Spinal cord (tissue), 10 donors: ENCODE measurements around the gene MAP2K3. TPM values are rescaled to one million over a fixed set of nuclear protein-coding genes. Genes with fewer than 3 reads are reported as not detected.

ENCODE experiments used
- DNase-seq, 6 donors: peaks; one replicate each; pipeline versions ENCODE4 v3.0.0 to v3.0.0-alpha.2; 2013 to 2015; ENCODE audit warnings: low spot score in 6 of 6, low read depth in 4 of 6
- H3K27ac ChIP-seq: one replicate; pipeline ENCODE4 v1.5.1; 2013; ENCODE audit warnings: low read depth, low read length, control low read depth
- H3K27me3 ChIP-seq: one replicate; pipeline ENCODE4 v1.6.1; 2013; ENCODE audit warnings: low read length; ENCODE audit not compliant: control insufficient read depth, insufficient read depth
- H3K36me3 ChIP-seq: one replicate; pipeline ENCODE4 v1.6.1; 2013; ENCODE audit warnings: low read length; ENCODE audit not compliant: control insufficient read depth, insufficient read depth
- H3K4me1 ChIP-seq: one replicate; pipeline ENCODE4 v1.6.1; 2013; ENCODE audit warnings: low read length; ENCODE audit not compliant: control insufficient read depth, insufficient read depth
- H3K4me3 ChIP-seq: one replicate; pipeline ENCODE4 v1.5.1; 2013; ENCODE audit warnings: low read depth, low read length, control low read depth
- H3K9me3 ChIP-seq: one replicate; pipeline ENCODE4 v1.6.1; 2013; ENCODE audit warnings: low read length; ENCODE audit not compliant: control insufficient read depth, insufficient read depth
- WGBS: methylation state at CpG from one replicate; pipeline ENCODE4 v1.1.5; 2013; ENCODE audit warnings: missing lambda C conversion rate; ENCODE audit not compliant: insufficient coverage; 5-methylcytosine and 5-hydroxymethylcytosine counted together
- polyA plus RNA-seq, 2 donors: library from polyadenylated mRNA; unstranded; fragments of 120-200 nt; gene quantifications; one replicate each; pipeline ENCODE4 v1.2.1, GENCODE V29; 2013; ENCODE audit not compliant: insufficient read length in 2 of 2
- total RNA-seq, 2 donors: library from RNA; depleted of rRNA in 1 of 2; stranded (reverse); fragments of 120-200 nt in 1 of 2; fragments of >200 nt in 1 of 2; gene quantifications; one replicate each; pipeline versions ENCODE4 v1.2.3 to v1.2.4, GENCODE V29; 2013 to 2014
- donor health status: healthy.

MAP2K3 gene
- total and polyA plus RNA-seq, 4 donors = 10.6 to 24.7 (median 16.7) TPM

GRCh38 chr17:21288571-21289017 lies 4.1 kb downstream of the MAP2K3 start:
- Histone ChIP-seq H3K4me1 (peaks cover 70% of the 10 kb centered on the region), H3K27me3 (no peaks in the 10 kb centered on the region), H3K9me3 (peaks cover 2% of the 10 kb centered on the region), H3K27ac (no peak overlapping the region), H3K36me3 (peaks cover 42% of the 10 kb centered on the region), H3K4me3 (no peak overlapping the region)
- DNase-seq = no peak
- 71% methylated on average over 6 of the region's 6 CpGs for WGBS

DNA sequence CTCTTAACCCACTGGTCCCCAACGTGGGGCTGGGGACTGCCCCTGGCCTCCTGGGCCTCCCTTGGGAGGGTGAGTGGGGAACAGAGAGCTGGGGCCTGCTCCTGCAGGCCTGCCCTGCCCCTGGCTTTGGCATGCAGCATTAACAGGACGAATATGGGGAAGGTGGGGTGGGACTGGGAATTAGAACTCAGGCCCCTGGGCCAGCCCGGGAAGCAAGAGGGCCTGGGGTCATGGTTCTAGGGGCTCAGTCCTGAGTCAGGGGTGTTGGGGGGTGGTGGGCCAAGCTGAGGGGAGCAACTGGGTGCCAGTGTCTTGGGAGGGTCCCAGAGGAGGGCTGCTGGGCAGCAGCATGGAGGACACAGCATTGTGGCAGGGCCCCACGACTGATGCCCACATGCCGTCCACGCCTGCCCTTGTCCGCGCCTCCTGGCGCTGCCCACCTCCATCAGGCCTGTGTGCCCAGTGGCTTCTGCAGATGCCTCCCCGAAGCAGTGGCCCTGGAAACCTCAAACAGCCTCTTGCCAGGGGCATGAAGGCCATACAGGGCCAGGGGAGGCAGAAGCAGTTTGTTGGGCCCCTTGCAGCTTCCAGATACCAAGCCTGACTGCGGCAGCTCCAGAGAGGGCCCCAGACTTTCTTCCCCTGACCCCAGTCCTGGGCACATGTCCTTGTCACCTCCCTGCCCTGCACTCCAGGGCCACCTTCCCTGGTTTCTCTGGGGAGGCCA lies 4.8 kb downstream of the MAP2K3 start:
- peaks cover 2% of the 10 kb centered on the region for H3K9me3 ChIP-seq
- H3K36me3 ChIP-seq = peaks cover 50% of the 10 kb centered on the region
- H3K4me3 ChIP-seq = no peak overlapping the region
- 91% methylated on average over 11 of the region's 11 CpGs for WGBS
- no peaks in the 10 kb centered on the region for H3K27me3 ChIP-seq
- DNase-seq = no peak
- H3K4me1 ChIP-seq = peaks cover 66% of the 10 kb centered on the region
- no peak overlapping the region for H3K27ac ChIP-seq

DNA sequence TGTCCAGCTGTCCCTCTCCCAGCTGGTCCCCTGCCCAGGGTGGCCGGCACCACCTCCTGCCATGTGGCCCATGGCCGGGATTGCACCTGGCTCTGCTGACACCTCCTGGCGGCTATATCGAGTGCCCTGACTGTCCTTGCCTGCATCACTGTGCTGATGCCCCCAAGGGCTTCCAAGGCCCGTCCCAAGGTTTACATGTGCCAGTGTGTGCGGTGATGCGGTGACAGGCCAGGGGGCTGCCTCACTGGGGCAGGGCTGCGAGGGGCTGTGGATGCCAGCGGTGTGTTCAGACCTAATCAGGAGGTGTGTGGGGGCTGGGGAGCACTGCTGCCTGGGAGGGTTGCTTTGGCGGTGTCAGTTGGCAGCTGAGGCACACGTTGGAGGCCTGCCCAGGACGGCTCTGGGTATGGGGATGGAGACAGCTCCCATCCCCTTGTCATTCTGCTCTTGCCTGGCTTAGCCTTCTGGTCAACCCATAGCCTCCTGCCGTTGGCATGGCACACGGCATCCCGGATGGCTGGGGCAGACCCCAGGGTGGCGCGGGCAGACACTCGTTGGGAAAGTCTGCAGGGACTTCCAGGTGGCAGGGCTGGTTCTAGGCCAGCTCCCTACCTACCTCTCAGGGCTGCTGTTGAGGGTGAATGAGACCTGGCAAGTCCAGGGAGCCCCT lies 5.5 kb downstream of the MAP2K3 start:
- H3K27ac ChIP-seq = no peak overlapping the region
- no peak overlapping the region for H3K4me3 ChIP-seq
- H3K27me3 ChIP-seq = no peaks in the 10 kb centered on the region
- peaks cover 54% of the 10 kb centered on the region for H3K36me3 ChIP-seq
- peaks cover 66% of the 10 kb centered on the region for H3K4me1 ChIP-seq
- H3K9me3 ChIP-seq = peaks cover 2% of the 10 kb centered on the region
- DNase-seq = peak in 2 of 6 donors; percentile 70 to 72
- WGBS = 54% methylated on average over 17 of the region's 18 CpGs

DNA sequence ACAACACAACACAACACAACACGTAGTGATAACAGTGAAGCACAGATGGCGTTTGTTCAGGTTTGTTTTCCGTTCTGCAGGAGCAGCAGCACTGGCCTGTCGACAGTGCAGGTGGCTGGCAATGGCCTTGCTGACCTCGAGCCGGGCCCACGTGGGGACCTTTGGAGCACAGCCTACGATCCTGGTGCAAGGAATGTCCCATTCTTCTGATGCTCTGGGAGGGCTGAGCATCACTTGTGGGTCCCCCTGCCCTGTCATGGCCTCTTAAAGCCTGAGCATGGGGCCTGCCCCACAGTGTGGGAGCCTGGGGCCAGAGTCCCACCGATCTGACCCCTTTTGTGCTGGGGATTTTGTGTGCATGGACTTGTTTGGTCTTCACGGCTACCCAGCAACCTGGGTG lies 6.8 kb downstream of the MAP2K3 start:
- Histone ChIP-seq H3K4me1 (peaks cover 53% of the 10 kb centered on the region), H3K27me3 (no peaks in the 10 kb centered on the region), H3K36me3 (peaks cover 59% of the 10 kb centered on the region), H3K4me3 (no peak overlapping the region), H3K9me3 (peaks cover 2% of the 10 kb centered on the region), H3K27ac (no peak overlapping the region)
- no peak for DNase-seq
- 67% methylated on average over 10 of the region's 10 CpGs for WGBS

GRCh38 chr17:21291862-21292261 lies 7.4 kb downstream of the MAP2K3 start:
- Histone ChIP-seq H3K4me1 (peaks cover 48% of the 10 kb centered on the region), H3K36me3 (peaks cover 60% of the 10 kb centered on the region), H3K4me3 (no peak overlapping the region), H3K27me3 (no peaks in the 10 kb centered on the region), H3K27ac (no peak overlapping the region), H3K9me3 (peaks cover 2% of the 10 kb centered on the region)
- DNase-seq = no peak
- 62% methylated on average over 12 of the region's 12 CpGs for WGBS

DNA sequence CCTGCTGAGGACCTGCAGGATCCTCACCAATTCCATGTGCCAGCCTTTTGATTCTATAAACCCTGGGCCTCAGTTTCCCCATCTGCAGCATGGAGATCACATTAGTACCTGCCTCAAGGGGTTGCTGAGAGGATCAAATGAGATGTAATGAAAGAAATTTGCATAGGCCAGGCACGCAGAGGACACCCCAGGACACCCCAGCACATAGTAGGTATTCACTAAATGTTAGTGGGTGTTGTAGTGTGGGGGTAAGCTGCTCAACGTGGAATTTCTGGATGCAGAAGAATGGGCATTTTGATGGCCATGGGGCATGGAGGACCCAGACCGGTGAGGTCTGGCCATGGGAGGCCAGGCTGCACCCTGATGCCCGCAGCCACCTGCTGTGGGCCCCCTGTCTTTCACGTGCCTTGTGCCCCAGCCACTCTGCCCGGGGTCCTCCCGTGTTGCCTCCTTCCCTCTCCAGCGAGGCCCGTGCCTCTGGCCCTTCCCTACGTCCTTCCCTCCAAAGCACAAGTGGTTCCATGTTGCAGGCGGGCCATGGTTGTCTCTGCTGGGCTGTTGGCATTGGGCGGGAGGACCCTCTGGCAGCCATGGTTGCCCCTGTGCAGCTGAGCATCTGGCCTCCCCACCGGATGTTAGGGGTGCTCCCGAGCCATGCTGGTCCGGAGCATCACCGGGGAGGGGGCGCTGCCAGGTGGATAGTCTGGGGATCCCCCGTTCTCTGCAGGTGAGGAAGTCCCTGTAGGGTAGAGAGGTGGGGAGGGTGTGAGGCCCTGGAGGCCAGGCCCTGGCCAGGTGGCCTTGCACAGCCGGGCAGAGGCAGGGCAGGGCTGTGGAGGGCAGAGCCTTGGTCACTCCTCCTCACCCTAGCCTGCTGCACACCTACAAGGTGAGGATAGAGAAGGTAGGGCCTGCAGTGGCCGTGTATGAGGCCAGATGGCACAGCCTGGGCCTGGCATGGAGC lies 8.6 kb downstream of the MAP2K3 start:
- Histone ChIP-seq H3K36me3 (peaks cover 59% of the 10 kb centered on the region), H3K9me3 (peaks cover 2% of the 10 kb centered on the region), H3K4me1 (peaks cover 42% of the 10 kb centered on the region), H3K27me3 (no peaks in the 10 kb centered on the region), H3K27ac (no peak overlapping the region), H3K4me3 (no peak overlapping the region)
- 81% methylated on average over 20 of the region's 20 CpGs for WGBS
- DNase-seq = no peak

DNA sequence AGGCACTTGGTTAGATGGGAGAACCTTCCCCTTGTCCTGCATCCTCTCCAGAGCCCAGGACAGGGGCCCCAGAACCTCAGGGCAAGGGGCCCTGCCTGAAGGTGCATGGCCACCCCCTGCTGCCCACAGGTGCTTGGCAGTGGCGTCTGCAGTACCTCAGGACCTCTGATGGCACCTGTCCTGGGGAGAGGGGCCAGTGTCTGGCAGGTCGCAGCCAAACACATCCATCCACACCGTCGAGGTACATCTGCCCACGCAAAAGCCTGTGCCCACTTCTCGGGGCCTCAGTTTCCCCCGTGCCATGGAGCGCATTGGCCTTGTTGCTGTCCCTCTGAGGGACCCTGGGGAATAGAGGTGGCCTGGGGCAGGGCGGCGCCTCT lies 9.3 kb downstream of the MAP2K3 start:
- H3K27ac ChIP-seq = no peak overlapping the region
- no peak overlapping the region for H3K4me3 ChIP-seq
- DNase-seq = no peak
- 52% methylated on average over 10 of the region's 10 CpGs for WGBS
- peaks cover 35% of the 10 kb centered on the region for H3K4me1 ChIP-seq
- H3K9me3 ChIP-seq = peaks cover 2% of the 10 kb centered on the region
- peaks cover 63% of the 10 kb centered on the region for H3K36me3 ChIP-seq
- H3K27me3 ChIP-seq = no peaks in the 10 kb centered on the region

DNA sequence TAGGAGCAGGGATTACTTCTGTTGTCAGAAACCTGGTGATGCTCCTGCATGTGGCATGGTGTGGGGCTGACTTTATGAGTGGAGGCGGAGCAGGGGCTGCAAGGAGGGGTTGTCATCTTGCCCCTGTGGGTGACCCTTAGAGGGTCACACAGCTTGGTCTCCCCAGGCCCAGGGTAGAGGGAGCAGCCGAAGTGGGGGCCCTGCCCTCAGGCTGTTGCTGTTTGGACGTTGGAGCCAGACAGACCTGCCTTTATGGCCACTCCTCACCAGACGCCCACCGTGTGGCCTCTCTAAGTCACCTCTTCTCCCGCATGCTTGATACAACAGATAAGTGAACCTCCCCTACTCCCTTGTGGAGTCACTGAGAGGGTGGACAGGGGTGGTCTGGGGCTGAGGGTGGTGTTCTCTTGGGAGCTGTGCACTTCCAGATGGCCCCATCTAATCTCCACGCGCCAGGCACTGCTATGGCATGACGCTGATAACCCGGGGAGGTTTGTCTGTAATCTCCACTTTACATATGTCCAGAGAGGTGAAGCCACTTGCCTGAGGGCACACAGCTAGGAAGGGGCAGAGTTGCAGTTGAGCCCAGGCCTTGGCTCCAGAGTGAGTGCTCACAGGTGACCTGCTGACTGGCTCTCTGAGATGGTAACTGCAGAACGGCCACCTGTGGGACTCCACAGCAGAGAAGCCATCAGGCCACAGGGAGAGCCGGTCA lies 10.0 kb downstream of the MAP2K3 start:
- Histone ChIP-seq H3K36me3 (peaks cover 64% of the 10 kb centered on the region), H3K27ac (no peak overlapping the region), H3K9me3 (peaks cover 2% of the 10 kb centered on the region), H3K4me3 (no peak overlapping the region), H3K27me3 (no peaks in the 10 kb centered on the region), H3K4me1 (peaks cover 29% of the 10 kb centered on the region)
- no peak for DNase-seq
- 64% methylated on average over 12 of the region's 12 CpGs for WGBS
